LNCAP (cell line): ENCODE measurements around the gene LSM3.

Source experiments
- TF ChIP-seq, protein P1 (sequence below): fragments of 450-650 bp; IDR thresholded peaks from 2 replicates; pipeline ENCODE4 v1.5.1; 2017; ENCODE audit warnings: mild to moderate bottlenecking

LSM3 gene

DNA sequence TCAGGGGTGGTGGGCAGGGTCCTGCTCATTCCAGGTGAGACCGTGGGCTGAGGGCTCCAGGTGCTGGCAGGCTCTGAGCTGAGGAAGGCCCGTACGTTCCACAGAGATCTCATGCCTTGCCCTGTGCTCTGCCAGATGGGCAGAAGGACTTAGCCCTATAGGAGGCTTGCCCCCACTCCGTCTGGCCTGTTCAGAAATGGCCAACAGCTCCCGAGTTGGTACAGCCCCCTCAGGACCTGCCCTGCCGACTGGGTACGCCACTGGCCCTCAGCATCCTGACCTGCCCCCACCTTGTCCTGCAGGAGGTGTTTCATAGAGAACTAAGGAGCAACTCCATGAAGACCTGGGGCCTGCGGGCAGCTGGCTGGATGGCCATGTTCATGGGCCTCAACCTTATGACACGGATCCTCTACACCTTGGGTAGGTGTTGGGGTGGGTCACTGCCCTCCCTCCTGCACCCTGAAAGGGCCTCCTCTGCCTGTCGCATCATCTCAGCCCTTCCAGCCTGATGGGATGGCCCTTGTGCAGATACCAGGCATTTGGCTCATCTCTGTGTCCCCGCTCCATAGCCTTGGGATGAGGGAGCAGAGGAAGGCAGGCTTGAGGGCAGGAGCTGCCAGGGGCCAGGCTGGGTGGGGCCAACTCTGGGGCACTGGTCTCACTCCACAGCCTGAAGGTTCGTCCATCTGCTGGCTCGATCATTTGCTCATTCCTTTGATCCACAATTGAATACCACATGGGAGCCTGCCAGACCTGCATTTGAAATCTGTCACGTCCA lies 39.5 kb upstream of the LSM3 start:
- TF ChIP-seq, protein P1, sequence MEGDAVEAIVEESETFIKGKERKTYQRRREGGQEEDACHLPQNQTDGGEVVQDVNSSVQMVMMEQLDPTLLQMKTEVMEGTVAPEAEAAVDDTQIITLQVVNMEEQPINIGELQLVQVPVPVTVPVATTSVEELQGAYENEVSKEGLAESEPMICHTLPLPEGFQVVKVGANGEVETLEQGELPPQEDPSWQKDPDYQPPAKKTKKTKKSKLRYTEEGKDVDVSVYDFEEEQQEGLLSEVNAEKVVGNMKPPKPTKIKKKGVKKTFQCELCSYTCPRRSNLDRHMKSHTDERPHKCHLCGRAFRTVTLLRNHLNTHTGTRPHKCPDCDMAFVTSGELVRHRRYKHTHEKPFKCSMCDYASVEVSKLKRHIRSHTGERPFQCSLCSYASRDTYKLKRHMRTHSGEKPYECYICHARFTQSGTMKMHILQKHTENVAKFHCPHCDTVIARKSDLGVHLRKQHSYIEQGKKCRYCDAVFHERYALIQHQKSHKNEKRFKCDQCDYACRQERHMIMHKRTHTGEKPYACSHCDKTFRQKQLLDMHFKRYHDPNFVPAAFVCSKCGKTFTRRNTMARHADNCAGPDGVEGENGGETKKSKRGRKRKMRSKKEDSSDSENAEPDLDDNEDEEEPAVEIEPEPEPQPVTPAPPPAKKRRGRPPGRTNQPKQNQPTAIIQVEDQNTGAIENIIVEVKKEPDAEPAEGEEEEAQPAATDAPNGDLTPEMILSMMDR = no peak

DNA sequence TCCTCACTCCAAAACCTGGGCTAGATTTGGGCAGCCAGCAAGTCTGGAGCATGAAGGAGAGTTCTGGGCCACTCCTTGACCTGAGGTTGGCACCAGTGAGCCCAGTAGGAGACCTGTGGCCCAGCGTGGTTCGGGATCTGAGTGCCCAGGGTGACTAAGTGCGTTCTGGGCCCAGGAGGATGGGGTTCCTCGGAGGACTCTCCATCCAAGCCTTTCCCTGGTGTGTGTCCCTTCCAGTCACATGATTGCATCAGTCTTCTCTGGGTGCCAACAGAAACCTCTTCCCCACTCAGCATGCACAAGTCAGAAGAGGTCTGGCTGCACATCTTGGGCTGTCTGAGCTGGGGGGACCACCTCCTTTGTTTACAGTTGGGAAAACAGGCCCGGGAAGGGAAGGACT lies 38.8 kb upstream of the LSM3 start:
- TF ChIP-seq, protein P1 = no peak

DNA sequence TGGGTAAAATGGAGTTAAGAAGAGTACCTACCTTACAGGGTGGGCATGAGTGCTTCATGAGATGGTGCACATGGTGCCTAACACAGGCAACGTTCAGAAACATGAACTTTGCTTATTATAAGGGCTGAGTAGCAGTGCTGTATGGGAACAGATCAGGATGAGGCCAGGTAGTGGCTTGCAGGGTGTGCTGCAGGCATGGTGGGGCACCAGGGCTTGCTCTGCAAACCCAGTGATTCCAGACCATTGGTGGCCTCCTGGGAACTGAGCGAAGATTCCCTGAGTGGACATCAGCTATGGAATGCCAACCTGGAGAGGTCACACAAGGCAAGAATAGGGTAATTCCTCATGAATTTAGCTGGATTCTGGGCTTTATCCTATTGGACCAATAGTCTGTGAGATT lies 37.9 kb upstream of the LSM3 start:
- TF ChIP-seq, protein P1 = no peak

DNA sequence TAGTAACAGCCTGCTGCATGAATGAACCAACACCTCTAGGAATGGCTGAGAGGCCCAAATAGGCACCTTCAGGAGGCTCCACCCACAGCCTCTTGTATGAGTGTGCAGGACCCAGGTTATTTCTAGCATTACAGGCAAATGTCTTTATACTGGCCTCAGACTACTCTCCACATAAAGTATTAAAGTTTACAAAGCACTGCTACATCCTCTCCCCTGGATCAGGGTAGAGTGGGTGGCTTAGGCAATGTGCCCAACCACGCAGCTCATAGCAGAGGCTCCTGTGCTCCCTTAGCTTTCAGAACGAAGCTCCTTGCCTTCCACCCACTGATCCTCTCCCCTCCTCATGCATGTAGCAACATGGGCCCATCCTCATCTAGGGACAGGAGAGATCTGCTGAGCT lies 37.5 kb upstream of the LSM3 start:
- TF ChIP-seq, protein P1 = no peak

DNA sequence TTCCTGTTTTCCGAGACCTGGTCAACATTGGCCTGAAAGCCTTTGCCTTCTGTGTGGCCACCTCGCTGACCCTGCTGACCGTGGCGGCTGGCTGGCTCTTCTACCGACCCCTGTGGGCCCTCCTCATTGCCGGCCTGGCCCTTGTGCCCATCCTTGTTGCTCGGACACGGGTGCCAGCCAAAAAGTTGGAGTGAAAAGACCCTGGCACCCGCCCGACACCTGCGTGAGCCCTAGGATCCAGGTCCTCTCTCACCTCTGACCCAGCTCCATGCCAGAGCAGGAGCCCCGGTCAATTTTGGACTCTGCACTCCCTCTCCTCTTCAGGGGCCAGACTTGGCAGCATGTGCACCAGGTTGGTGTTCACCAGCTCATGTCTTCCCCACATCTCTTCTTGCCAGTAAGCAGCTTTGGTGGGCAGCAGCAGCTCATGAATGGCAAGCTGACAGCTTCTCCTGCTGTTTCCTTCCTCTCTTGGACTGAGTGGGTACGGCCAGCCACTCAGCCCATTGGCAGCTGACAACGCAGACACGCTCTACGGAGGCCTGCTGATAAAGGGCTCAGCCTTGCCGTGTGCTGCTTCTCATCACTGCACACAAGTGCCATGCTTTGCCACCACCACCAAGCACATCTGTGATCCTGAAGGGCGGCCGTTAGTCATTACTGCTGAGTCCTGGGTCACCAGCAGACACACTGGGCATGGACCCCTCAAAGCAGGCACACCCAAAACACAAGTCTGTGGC lies 36.8 kb upstream of the LSM3 start:
- TF ChIP-seq, protein P1 = no peak

DNA sequence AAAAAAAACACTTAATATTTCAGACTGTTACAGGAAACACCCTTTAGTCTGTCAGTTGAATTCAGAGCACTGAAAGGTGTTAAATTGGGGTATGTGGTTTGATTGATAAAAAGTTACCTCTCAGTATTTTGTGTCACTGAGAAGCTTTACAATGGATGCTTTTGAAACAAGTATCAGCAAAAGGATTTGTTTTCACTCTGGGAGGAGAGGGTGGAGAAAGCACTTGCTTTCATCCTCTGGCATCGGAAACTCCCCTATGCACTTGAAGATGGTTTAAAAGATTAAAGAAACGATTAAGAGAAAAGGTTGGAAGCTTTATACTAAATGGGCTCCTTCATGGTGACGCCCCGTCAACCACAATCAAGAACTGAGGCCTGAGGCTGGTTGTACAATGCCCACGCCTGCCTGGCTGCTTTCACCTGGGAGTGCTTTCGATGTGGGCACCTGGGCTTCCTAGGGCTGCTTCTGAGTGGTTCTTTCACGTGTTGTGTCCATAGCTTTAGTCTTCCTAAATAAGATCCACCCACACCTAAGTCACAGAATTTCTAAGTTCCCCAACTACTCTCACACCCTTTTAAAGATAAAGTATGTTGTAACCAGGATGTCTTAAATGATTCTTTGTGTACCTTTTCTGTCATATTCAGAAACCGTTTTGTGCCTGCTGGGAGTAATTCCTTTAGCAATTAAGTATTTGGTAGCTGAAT lies 35.9 kb upstream of the LSM3 start:
- TF ChIP-seq, protein P1 = no peak

DNA sequence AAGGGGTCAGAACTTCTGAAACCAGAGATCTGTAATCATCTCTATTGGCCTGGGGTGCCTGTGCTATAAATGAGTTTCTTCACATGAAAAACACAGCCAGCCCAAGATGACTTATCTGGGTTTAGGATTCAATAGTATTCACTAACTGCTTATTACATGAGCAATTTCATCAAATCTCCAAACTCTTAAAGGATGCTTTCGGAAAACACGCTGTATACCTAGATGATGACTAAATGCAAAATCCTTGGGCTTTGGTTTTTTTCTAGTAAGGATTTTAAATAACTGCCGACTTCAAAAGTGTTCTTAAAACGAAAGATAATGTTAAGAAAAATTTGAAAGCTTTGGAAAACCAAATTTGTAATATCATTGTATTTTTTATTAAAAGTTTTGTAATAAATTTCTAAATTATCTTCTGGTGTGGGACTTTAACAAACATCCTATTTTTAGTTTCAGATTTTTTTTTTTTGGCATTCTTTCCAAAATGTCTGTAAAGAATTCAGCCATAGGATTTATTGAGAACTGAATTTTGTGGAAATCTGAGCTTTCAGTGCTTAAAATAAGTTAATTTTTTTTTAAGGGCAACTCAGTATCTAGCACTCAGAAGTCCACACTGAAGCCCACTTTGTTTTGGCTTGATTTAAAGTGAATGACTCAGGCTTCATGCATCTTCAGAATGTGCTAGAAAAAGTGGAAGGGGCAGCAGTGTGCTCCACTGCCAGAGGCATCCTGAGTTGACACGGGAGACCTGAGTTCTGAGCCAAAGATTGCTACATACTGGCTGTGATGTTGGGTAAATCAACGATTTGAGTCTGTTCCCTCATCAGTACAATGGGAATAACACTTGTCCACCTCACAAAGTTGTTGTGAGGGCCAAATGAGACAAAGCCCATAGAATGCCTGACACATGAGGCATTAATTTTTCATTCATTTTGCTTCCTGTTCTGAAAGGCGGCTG lies 35.1 kb upstream of the LSM3 start:
- TF ChIP-seq, protein P1 = no peak
